ENCODE data around the gene CFAP61. TPM values are rescaled to one million over a fixed set of nuclear protein-coding genes. Genes with fewer than 3 reads are reported as not detected.

Gene CFAP61
- total RNA-seq, 1 experiment from 2014 or later = not detected

GRCh38 chr20:20230741-20231140, 178.4 kb downstream of the CFAP61 start:
- Histone ChIP-seq H3K79me2 (ENCODE audit: low read length) (no peaks in the 10 kb centered on the region), H3K9ac (ENCODE audit: low read length) (no peak overlapping the region), H3K27ac (ENCODE audit: low read length) (no peak overlapping the region), H3K4me2 (ENCODE audit: low read length) (no peak overlapping the region), H3K4me1 (ENCODE audit: insufficient read depth, low read length) (no peaks in the 10 kb centered on the region), H3K9me2 (replicated peaks; ENCODE audit: low read length) (no peaks in the 10 kb centered on the region), H2AFZ (ENCODE audit: low read length) (no peak overlapping the region), H3K9me3 (ENCODE audit: low read length) (no peaks in the 10 kb centered on the region), H4K20me1 (ENCODE audit: low read length) (no peaks in the 10 kb centered on the region), H3K36me3 (ENCODE audit: low read depth, low read length) (no peaks in the 10 kb centered on the region), H3K4me3 (ENCODE audit: low read length) (no peak overlapping the region), H3K27me3 (ENCODE audit: low read length) (peaks cover 76% of the 10 kb centered on the region), H3F3A (ENCODE audit: low read length, unreplicated experiment) (no peaks in the 10 kb centered on the region)
- ChIA-PET CTCF (no interaction called here), POLR2A (ENCODE audit: unreplicated experiment) (interaction anchor here (0.7 kb wide), 1 partner anchor 146 kb away, joined by 3 read pairs; no protein-coding TSS in a partner anchor)
- ATAC-seq (no peak), DNase-seq (no peak)
- intact Hi-C loops (cut with micrococcal nuclease) = no loop called here
- no TSS peak for BruUV-seq (replicated peaks)
- no peak for TF ChIP-seq CTCF (conservative IDR thresholded peaks at IDR 0.05; ENCODE audit: low read depth, low read length)
- no peak for TF ChIP-seq EZH2phosphoT487 (IDR thresholded peaks at IDR 0.05; ENCODE audit: borderline replicate concordance, low read length)
- TF ChIP-seq EZH2 (IDR thresholded peaks at IDR 0.05; ENCODE audit: low read length, unreplicated experiment) = no peak

- no peak overlapping the region for H3K4me2 ChIP-seq (ENCODE audit: low read length)
- H3K79me2 ChIP-seq (ENCODE audit: low read length) = no peaks in the 10 kb centered on the region
- H2AFZ ChIP-seq (ENCODE audit: low read length) = no peak overlapping the region
- no TSS peak for BruUV-seq (replicated peaks)
- POLR2A ChIA-PET (ENCODE audit: unreplicated experiment) = no interaction called here
- TF ChIP-seq CTCF (conservative IDR thresholded peaks at IDR 0.05; ENCODE audit: low read depth, low read length) = no peak
- no peak for TF ChIP-seq EZH2 (IDR thresholded peaks at IDR 0.05; ENCODE audit: low read length, unreplicated experiment)
- no peak for TF ChIP-seq EZH2phosphoT487 (IDR thresholded peaks at IDR 0.05; ENCODE audit: borderline replicate concordance, low read length)
- H3K9me2 ChIP-seq (replicated peaks; ENCODE audit: low read length) = no peaks in the 10 kb centered on the region
- CTCF ChIA-PET = no interaction called here
- ATAC-seq (no peak), DNase-seq (no peak)
- H3K36me3 ChIP-seq (ENCODE audit: low read depth, low read length) = no peaks in the 10 kb centered on the region
- no peaks in the 10 kb centered on the region for H4K20me1 ChIP-seq (ENCODE audit: low read length)
- H3K27me3 ChIP-seq (ENCODE audit: low read length) = peaks cover 67% of the 10 kb centered on the region
- intact Hi-C loops (cut with micrococcal nuclease) = no loop called here
- no peaks in the 10 kb centered on the region for H3K4me1 ChIP-seq (ENCODE audit: insufficient read depth, low read length)
- no peaks in the 10 kb centered on the region for H3F3A ChIP-seq (ENCODE audit: low read length, unreplicated experiment)
- H3K9ac ChIP-seq (ENCODE audit: low read length) = no peak overlapping the region
- H3K9me3 ChIP-seq (ENCODE audit: low read length) = no peaks in the 10 kb centered on the region
- H3K4me3 ChIP-seq (ENCODE audit: low read length) = no peak overlapping the region
- H3K27ac ChIP-seq (ENCODE audit: low read length) = no peak overlapping the region
Observed at GRCh38 chr20:20231528-20232298, 179.4 kb downstream of the CFAP61 start.

GRCh38 chr20:20233041-20233514, 180.7 kb downstream of the CFAP61 start:
- H3K27ac ChIP-seq (ENCODE audit: low read length) = no peak overlapping the region

More at GRCh38 chr20:20233041-20233514, 180.7 kb downstream of the CFAP61 start:
- no TSS peak for BruUV-seq (replicated peaks)
- no peak for ATAC-seq
- intact Hi-C loops (cut with micrococcal nuclease) = no loop called here
- no peaks in the 10 kb centered on the region for H3K9me3 ChIP-seq (ENCODE audit: low read length)
- H3K9ac ChIP-seq (ENCODE audit: low read length) = no peak overlapping the region
- no peak overlapping the region for H3K4me3 ChIP-seq (ENCODE audit: low read length)
- no peaks in the 10 kb centered on the region for H4K20me1 ChIP-seq (ENCODE audit: low read length)
- ChIA-PET POLR2A (ENCODE audit: unreplicated experiment) (no interaction called here), CTCF (no interaction called here)
- H2AFZ ChIP-seq (ENCODE audit: low read length) = no peak overlapping the region
- no peaks in the 10 kb centered on the region for H3K79me2 ChIP-seq (ENCODE audit: low read length)
- H3K27me3 ChIP-seq (ENCODE audit: low read length) = peaks cover 57% of the 10 kb centered on the region
- H3K36me3 ChIP-seq (ENCODE audit: low read depth, low read length) = no peaks in the 10 kb centered on the region
- H3K4me2 ChIP-seq (ENCODE audit: low read length) = no peak overlapping the region
- no peaks in the 10 kb centered on the region for H3F3A ChIP-seq (ENCODE audit: low read length, unreplicated experiment)
- DNase-seq = no peak
- H3K9me2 ChIP-seq (replicated peaks; ENCODE audit: low read length) = no peaks in the 10 kb centered on the region
- TF ChIP-seq EZH2phosphoT487 (IDR thresholded peaks at IDR 0.05; ENCODE audit: borderline replicate concordance, low read length) = no peak
- no peak for TF ChIP-seq EZH2 (IDR thresholded peaks at IDR 0.05; ENCODE audit: low read length, unreplicated experiment)
- TF ChIP-seq CTCF (conservative IDR thresholded peaks at IDR 0.05; ENCODE audit: low read depth, low read length) = no peak
- no peaks in the 10 kb centered on the region for H3K4me1 ChIP-seq (ENCODE audit: insufficient read depth, low read length)
